Measurements from ENCODE around the gene FBXO7. TPM values are rescaled to one million over a fixed set of nuclear protein-coding genes. Genes with fewer than 3 reads are reported as not detected.
A peak's percentile ranks its signal among the peaks of the same experiment; 100 is the strongest.

FBXO7 gene
- 10 to 100 TPM; 95.4 to 97.1 TPM for total RNA-seq

DNA sequence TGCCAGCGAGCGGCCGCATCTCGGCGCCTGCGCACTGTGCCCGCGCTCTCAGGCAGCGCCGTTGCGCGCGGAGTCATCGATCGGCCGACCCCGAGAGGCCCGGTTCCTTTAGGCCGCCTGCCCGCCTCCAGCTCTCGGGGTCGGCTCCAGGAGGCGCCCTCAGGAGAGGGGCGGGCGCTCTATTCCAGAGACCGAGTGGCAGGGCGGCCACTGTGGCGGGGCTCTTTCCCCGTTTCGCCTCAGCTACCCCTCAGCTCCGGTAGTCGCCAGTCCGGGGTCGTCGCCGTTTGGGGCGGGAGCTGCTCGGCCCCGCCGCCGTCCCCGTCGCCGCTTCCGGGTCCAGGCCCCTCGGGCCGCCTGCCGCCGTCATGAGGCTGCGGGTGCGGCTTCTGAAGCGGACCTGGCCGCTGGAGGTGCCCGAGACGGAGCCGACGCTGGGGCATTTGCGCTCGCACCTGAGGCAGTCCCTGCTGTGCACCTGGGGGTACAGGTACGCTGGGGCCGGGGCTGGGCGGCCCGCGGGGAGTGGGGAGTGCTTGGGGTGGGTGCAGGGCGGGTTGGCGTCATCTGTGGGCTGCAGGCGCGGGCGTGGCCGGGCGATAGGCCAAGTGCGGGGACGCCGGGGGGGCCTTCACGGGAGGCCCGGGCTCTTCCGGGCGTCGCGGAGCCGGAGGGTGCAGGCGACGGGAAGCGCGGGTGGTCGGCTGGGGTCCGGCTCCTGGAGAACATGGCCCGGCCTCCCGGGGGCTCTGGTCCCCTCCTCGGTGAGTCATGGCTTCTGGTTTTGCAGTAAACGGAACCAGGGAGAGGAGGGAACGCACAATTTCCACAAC lies at the start of gene FBXO7:
Gene FBXO7 (plus strand): TSS at position 177 of the 833 bp plus-strand sequence. CDS start 192 bp downstream, at position 369.
- Mint-ChIP-seq H3K4me3 (peak within 1 kb of the TSS; percentile 94), H3K27ac (peak within 1 kb of the TSS; percentile 90), H3K27me3 (no peaks in the 10 kb centered on the region), H3K9me3 (no peaks in the 10 kb centered on the region), H3K4me1 (peaks cover 24% of the 10 kb centered on the region), H3K36me3 (ENCODE audit: low read depth) (peaks cover 6% of the 10 kb centered on the region)
- peak; percentile 88 for DNase-seq
- ChIA-PET CTCF (interaction anchor here (0.8 to 3.5 kb wide), 14 partner anchors 11 to 520 kb away, joined by 3 to 38 read pairs (median 4); partner anchors contain the start of gene RTCB), POLR2A (interaction anchor here (0.8 to 5.0 kb wide), 22 partner anchors 9 to 1507 kb away, joined by 3 to 54 read pairs (median 4); partner anchors contain the start of genes PISD, RTCB and YWHAH)

DNA sequence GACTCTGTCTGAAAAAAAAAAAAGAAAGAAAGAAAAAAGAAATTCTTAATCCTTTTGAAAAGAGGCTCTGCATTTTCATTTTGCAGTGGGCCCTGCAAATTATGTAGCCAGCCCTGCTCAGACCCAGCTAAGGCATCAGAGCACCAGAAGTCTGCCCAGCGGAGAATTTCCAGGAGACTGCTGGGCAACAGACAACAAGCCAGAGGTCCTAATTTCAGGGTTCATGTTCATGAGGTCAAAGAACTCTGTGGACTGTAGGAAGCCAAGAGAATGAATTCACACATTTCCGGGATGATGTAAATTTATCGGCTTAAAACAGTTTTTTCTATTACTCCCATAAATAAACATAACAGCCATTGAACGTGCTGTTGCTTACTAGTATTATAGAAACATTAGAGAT lies 47.7 kb upstream of the FBXO7 start:
- Mint-ChIP-seq H3K27me3 (peaks cover 26% of the 10 kb centered on the region), H3K4me1 (peaks cover 7% of the 10 kb centered on the region), H3K4me3 (no peak overlapping the region), H3K9me3 (no peaks in the 10 kb centered on the region), H3K27ac (no peak overlapping the region), H3K36me3 (ENCODE audit: low read depth) (no peaks in the 10 kb centered on the region)
- no peak for DNase-seq
- POLR2A ChIA-PET, result no interaction called here
- CTCF ChIA-PET, result no interaction called here

DNA sequence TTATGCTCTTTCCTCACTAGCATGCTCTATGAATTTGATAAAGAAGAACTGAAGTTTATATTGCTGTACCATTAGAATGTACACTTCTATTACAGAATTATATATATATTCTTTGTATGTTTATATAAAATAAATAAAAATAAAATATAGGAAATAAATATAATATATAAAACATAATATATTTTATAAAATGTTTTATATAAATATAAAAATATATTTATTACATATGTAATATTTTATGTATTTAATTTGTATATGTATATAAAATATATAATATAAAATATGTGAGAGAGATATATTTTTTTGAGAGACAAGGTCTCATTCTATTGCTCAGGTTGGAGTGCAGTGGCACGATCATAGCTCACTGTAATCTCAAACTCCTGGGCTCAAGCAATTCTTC lies 44.3 kb upstream of the FBXO7 start:
- H3K27me3 Mint-ChIP-seq, result peaks cover 14% of the 10 kb centered on the region
- H3K4me3 Mint-ChIP-seq, result no peak overlapping the region
- ChIA-PET POLR2A (no interaction called here), CTCF (interaction anchor here (1.2 kb wide), 1 partner anchor 44 kb away, joined by 3 read pairs; no protein-coding TSS in a partner anchor)
- peaks cover 7% of the 10 kb centered on the region for H3K4me1 Mint-ChIP-seq
- H3K36me3 Mint-ChIP-seq (ENCODE audit: low read depth), result no peaks in the 10 kb centered on the region
- H3K27ac Mint-ChIP-seq, result no peak overlapping the region
- H3K9me3 Mint-ChIP-seq, result no peaks in the 10 kb centered on the region
- no peak for DNase-seq

- H3K9me3 Mint-ChIP-seq, result no peaks in the 10 kb centered on the region
- H3K4me3 Mint-ChIP-seq, result no peak overlapping the region
- peak; percentile 19 for DNase-seq
- H3K36me3 Mint-ChIP-seq (ENCODE audit: low read depth), result no peaks in the 10 kb centered on the region
- ChIA-PET CTCF (interaction anchor here (0.8 to 1.1 kb wide), 3 partner anchors 10 to 54 kb away, joined by 3 read pairs; partner anchors contain the start of gene RTCB), POLR2A (interaction anchor here (1.8 kb wide), 1 partner anchor 31 kb away, joined by 3 read pairs; the partner anchor contains the start of gene FBXO7)
- H3K27me3 Mint-ChIP-seq, result peaks cover 5% of the 10 kb centered on the region
- no peak overlapping the region for H3K27ac Mint-ChIP-seq
- H3K4me1 Mint-ChIP-seq, result no peaks in the 10 kb centered on the region
Observed at GRCh38 chr22:32444068-32444467, 30.5 kb upstream of the FBXO7 start.

DNA sequence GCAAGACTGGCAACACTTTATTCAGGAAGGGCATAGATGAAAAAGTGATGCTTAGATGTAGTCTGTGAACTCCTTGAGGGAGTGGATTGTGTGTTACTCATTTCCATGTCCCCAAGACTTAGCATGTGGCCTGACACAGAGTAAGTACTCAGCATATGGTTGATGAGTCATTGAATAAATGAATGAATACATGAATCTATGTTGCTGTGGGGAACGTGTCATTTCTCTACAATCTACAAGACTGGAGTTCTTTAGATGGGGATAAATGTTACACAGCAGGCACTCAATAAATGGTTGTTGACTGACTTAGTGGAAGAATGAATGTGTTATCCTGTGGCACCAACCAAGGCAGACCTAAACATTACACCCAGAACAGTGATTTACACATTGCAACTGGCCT lies 28.3 kb upstream of the FBXO7 start:
- ChIA-PET CTCF (no interaction called here), POLR2A (no interaction called here)
- H3K36me3 Mint-ChIP-seq (ENCODE audit: low read depth), result no peaks in the 10 kb centered on the region
- DNase-seq, result no peak
- no peak overlapping the region for H3K27ac Mint-ChIP-seq
- H3K4me3 Mint-ChIP-seq, result no peak overlapping the region
- peaks cover 8% of the 10 kb centered on the region for H3K27me3 Mint-ChIP-seq
- no peaks in the 10 kb centered on the region for H3K4me1 Mint-ChIP-seq
- no peaks in the 10 kb centered on the region for H3K9me3 Mint-ChIP-seq

- Mint-ChIP-seq H3K27me3 (peaks cover 8% of the 10 kb centered on the region), H3K4me3 (no peak overlapping the region), H3K4me1 (no peaks in the 10 kb centered on the region), H3K36me3 (ENCODE audit: low read depth) (no peaks in the 10 kb centered on the region), H3K27ac (no peak overlapping the region), H3K9me3 (no peaks in the 10 kb centered on the region)
- CTCF ChIA-PET, result no interaction called here
- POLR2A ChIA-PET, result no interaction called here
- no peak for DNase-seq
Observed at GRCh38 chr22:32448980-32449379, 25.6 kb upstream of the FBXO7 start.

- Mint-ChIP-seq H3K9me3 (no peaks in the 10 kb centered on the region), H3K4me3 (no peak overlapping the region), H3K27me3 (peaks cover 37% of the 10 kb centered on the region), H3K4me1 (no peaks in the 10 kb centered on the region), H3K27ac (no peak overlapping the region), H3K36me3 (ENCODE audit: low read depth) (no peaks in the 10 kb centered on the region)
- DNase-seq, result no peak
- POLR2A ChIA-PET, result no interaction called here
- CTCF ChIA-PET, result no interaction called here
Observed at GRCh38 chr22:32457031-32457430, 17.6 kb upstream of the FBXO7 start.

DNA sequence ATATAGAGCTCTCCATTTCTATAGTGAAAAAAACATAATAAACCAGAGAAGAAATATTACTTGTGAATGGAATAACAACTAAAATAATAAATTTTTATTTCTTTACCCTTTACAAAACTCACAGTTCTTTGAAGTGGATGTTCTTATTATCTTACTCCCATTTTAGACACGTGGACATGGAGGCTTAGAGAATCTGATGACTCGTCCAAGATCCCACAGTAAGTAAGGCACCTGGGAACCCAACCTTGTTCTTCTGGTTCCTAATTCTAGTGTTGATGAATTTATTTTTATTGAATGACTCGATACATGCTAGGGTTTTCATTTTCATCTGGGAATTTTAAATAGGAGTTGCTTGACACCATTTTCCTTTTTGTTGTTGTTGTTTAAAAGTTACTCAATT lies 12.2 kb upstream of the FBXO7 start:
- POLR2A ChIA-PET, result no interaction called here
- CTCF ChIA-PET, result no interaction called here
- DNase-seq, result no peak
- Mint-ChIP-seq H3K36me3 (ENCODE audit: low read depth) (no peaks in the 10 kb centered on the region), H3K27me3 (peaks cover 52% of the 10 kb centered on the region), H3K9me3 (no peaks in the 10 kb centered on the region), H3K4me3 (no peak overlapping the region), H3K4me1 (no peaks in the 10 kb centered on the region), H3K27ac (no peak overlapping the region)

- CTCF ChIA-PET, result no interaction called here
Observed at GRCh38 chr22:32465661-32466060, 8.9 kb upstream of the FBXO7 start.

GRCh38 chr22:32466496-32466895 lies 8.1 kb upstream of the FBXO7 start:
- no peaks in the 10 kb centered on the region for H3K4me1 Mint-ChIP-seq
- H3K36me3 Mint-ChIP-seq (ENCODE audit: low read depth), result no peaks in the 10 kb centered on the region
- no peak for DNase-seq
- H3K9me3 Mint-ChIP-seq, result no peaks in the 10 kb centered on the region
- no peak overlapping the region for H3K27ac Mint-ChIP-seq
- CTCF ChIA-PET, result no interaction called here
- peaks cover 38% of the 10 kb centered on the region for H3K27me3 Mint-ChIP-seq
- H3K4me3 Mint-ChIP-seq, result no peak overlapping the region
- POLR2A ChIA-PET, result no interaction called here

More at GRCh38 chr22:32465661-32466060, 8.9 kb upstream of the FBXO7 start:
- no peak for DNase-seq
- Mint-ChIP-seq H3K4me1 (no peaks in the 10 kb centered on the region), H3K36me3 (ENCODE audit: low read depth) (no peaks in the 10 kb centered on the region), H3K4me3 (no peak overlapping the region), H3K9me3 (no peaks in the 10 kb centered on the region), H3K27me3 (peaks cover 46% of the 10 kb centered on the region), H3K27ac (no peak overlapping the region)
- POLR2A ChIA-PET, result no interaction called here

DNA sequence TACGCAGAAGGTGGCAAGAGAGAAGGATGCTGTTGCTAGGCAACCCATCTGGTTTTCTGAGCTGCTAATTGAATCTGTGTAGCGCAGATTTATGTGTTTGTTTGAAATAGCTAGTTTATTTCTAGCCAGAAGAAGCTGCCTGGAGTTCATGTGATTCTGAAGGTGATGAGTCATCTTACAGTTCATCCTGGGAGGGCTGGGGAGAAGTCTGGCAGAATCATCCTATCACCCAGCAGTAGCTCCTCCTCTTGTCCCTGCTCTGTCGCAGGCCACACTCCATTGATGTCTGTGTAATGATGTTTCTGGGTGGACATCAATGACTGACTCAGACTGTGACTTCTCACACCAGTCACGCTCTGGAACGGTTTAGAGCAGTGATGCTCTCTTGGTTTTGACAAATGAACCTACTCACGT lies 4.8 kb upstream of the FBXO7 start:
- H3K27ac Mint-ChIP-seq, result no peak overlapping the region
- CTCF ChIA-PET, result interaction anchor here (1.1 to 2.8 kb wide), 2 partner anchors 366 to 499 kb away, joined by 3 to 7 read pairs; no protein-coding TSS in a partner anchor

GRCh38 chr22:32473388-32473952 lies 1.1 kb upstream of the FBXO7 start:
- H3K36me3 Mint-ChIP-seq (ENCODE audit: low read depth), result no peaks in the 10 kb centered on the region
- DNase-seq, result peak; percentile 53
- CTCF ChIA-PET, result interaction anchor here (0.7 to 3.5 kb wide), 11 partner anchors 13 to 503 kb away, joined by 3 to 38 read pairs (median 5); partner anchors contain the start of gene RTCB
- POLR2A ChIA-PET, result interaction anchor here (0.9 to 5.0 kb wide), 5 partner anchors 13 to 65 kb away, joined by 3 to 54 read pairs (median 6); partner anchors contain the start of gene RTCB
- H3K9me3 Mint-ChIP-seq, result no peaks in the 10 kb centered on the region
- peak overlapping the region; percentile 90 for H3K27ac Mint-ChIP-seq
- peak overlapping the region; percentile 94 for H3K4me3 Mint-ChIP-seq
- H3K4me1 Mint-ChIP-seq, result peaks cover 17% of the 10 kb centered on the region
- peaks cover 3% of the 10 kb centered on the region for H3K27me3 Mint-ChIP-seq

More for the DNA sequence above, 4.8 kb upstream of the FBXO7 start:
- H3K27me3 Mint-ChIP-seq, result peaks cover 18% of the 10 kb centered on the region
- H3K9me3 Mint-ChIP-seq, result no peaks in the 10 kb centered on the region
- no peaks in the 10 kb centered on the region for H3K36me3 Mint-ChIP-seq (ENCODE audit: low read depth)
- H3K4me3 Mint-ChIP-seq, result no peak overlapping the region
- POLR2A ChIA-PET, result no interaction called here
- no peak for DNase-seq
- peaks cover 10% of the 10 kb centered on the region for H3K4me1 Mint-ChIP-seq

- POLR2A ChIA-PET, result interaction anchor here (0.7 to 5.0 kb wide), 20 partner anchors 8 to 1508 kb away, joined by 3 to 54 read pairs (median 4); partner anchors contain the start of genes PISD, RTCB and YWHAH
- Mint-ChIP-seq H3K4me3 (peak overlapping the region; percentile 94), H3K9me3 (no peaks in the 10 kb centered on the region), H3K27me3 (no peaks in the 10 kb centered on the region), H3K27ac (peak overlapping the region; percentile 83), H3K4me1 (peaks cover 31% of the 10 kb centered on the region), H3K36me3 (ENCODE audit: low read depth) (peaks cover 13% of the 10 kb centered on the region)
- CTCF ChIA-PET, result interaction anchor here (0.5 to 3.5 kb wide), 10 partner anchors 11 to 520 kb away, joined by 3 to 38 read pairs (median 4); partner anchors contain the start of gene RTCB
- peak; percentile 44 for DNase-seq
Observed at GRCh38 chr22:32475468-32476010, 928 bp downstream of the FBXO7 start.
